GM06990 (cell line): ENCODE results near the gene GSC2.

Experiments
- DNase-seq: peaks from one replicate; pipeline ENCODE4 v3.0.0-alpha.2; 2011; ENCODE audit not compliant: insufficient read length; ENCODE audit errors: extremely low read depth
- H3K27me3 ChIP-seq: replicated peaks from 2 replicates; pipeline ENCODE4 v1.6.0; 2011; ENCODE audit warnings: low read length; ENCODE audit not compliant: control insufficient read depth, insufficient read depth
- H3K36me3 ChIP-seq: 2 replicates; pipeline ENCODE4 v1.5.1; 2011; ENCODE audit warnings: low read length; ENCODE audit not compliant: control insufficient read depth, insufficient read depth
- H3K4me3 ChIP-seq: replicated peaks from 2 replicates; pipeline ENCODE4 v1.5.1; 2011; ENCODE audit warnings: low read depth, mild to moderate bottlenecking, control low read depth, low read length
- CTCF ChIP-seq: IDR thresholded peaks from 2 replicates; pipeline ENCODE4 v1.5.1; 2011; ENCODE audit warnings: low read length, control low read depth, mild to moderate bottlenecking, inconsistent platforms; ENCODE audit not compliant: insufficient read depth, poor library complexity, severe bottlenecking

Gene GSC2

GRCh38 chr22:19129871-19130270, 20.2 kb downstream of the GSC2 start:
- Histone ChIP-seq H3K4me3 (no peak overlapping the region), H3K27me3 (no peaks in the 10 kb centered on the region), H3K36me3 (peaks cover 17% of the 10 kb centered on the region)
- DNase-seq: no peak
- no peak for TF ChIP-seq CTCF

GRCh38 chr22:19128946-19129727, 21.0 kb downstream of the GSC2 start:
- peaks cover 11% of the 10 kb centered on the region for H3K36me3 ChIP-seq
- no peak for DNase-seq

GRCh38 chr22:19128009-19128401, 22.1 kb downstream of the GSC2 start:
- no peak for TF ChIP-seq CTCF
- H3K27me3 ChIP-seq: no peaks in the 10 kb centered on the region
- DNase-seq: no peak
- H3K4me3 ChIP-seq: no peak overlapping the region
- H3K36me3 ChIP-seq: peaks cover 5% of the 10 kb centered on the region

More at GRCh38 chr22:19128946-19129727, 21.0 kb downstream of the GSC2 start:
- Histone ChIP-seq H3K27me3 (no peaks in the 10 kb centered on the region), H3K4me3 (no peak overlapping the region)
- TF ChIP-seq CTCF: no peak

- DNase-seq: no peak
- Histone ChIP-seq H3K27me3 (no peaks in the 10 kb centered on the region), H3K36me3 (peaks cover 2% of the 10 kb centered on the region), H3K4me3 (no peak overlapping the region)
- TF ChIP-seq CTCF: no peak
These were observed 22.6 kb downstream of the GSC2 start for GRCh38 chr22:19127329-19128008.

- no peaks in the 10 kb centered on the region; the same call in 1 of the 2 replicates for H3K36me3 ChIP-seq
- no peak for DNase-seq
- H3K27me3 ChIP-seq: no peaks in the 10 kb centered on the region
- no peak for TF ChIP-seq CTCF
- no peak overlapping the region for H3K4me3 ChIP-seq
These were observed 23.5 kb downstream of the GSC2 start for GRCh38 chr22:19126309-19127273.
